ENCODE data around the gene NDUFA8.

DNA sequence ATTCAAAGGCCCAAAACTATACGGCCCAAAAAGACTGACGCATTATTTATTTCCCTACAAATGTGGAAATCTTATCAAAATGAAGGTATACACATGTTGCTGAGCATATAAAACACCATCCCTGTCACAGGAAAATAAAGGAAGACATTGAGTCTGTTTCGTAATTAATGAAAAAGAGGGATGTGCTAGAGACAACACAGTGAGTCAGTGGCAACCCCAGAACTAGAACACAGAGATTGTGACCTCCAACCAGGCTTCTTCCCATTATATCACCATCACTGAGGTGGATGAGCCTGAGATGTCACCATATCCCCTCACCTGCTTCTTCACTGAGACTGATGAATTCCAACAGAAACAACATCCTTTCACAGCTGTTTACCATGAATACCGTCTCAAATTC lies 3.8 kb downstream of the NDUFA8 start:
- TF ChIP-seq EZH2phosphoT487 (IDR thresholded peaks at IDR 0.05; ENCODE audit: insufficient read depth, low read depth) (no peak), EZH2 (IDR thresholded peaks at IDR 0.05; ENCODE audit: insufficient read depth, poor library complexity, severe bottlenecking) (no peak)

Data from GM23248 (cell line).